GM21786 (cell line): ENCODE measurements around the gene MTCH1.

Source experiments
- ATAC-seq: cut with Tn5 transposase; IDR thresholded peaks from one replicate; pipeline ENCODE4 v1.9.1; 2021; ENCODE audit not compliant: unreplicated experiment

Gene MTCH1

DNA sequence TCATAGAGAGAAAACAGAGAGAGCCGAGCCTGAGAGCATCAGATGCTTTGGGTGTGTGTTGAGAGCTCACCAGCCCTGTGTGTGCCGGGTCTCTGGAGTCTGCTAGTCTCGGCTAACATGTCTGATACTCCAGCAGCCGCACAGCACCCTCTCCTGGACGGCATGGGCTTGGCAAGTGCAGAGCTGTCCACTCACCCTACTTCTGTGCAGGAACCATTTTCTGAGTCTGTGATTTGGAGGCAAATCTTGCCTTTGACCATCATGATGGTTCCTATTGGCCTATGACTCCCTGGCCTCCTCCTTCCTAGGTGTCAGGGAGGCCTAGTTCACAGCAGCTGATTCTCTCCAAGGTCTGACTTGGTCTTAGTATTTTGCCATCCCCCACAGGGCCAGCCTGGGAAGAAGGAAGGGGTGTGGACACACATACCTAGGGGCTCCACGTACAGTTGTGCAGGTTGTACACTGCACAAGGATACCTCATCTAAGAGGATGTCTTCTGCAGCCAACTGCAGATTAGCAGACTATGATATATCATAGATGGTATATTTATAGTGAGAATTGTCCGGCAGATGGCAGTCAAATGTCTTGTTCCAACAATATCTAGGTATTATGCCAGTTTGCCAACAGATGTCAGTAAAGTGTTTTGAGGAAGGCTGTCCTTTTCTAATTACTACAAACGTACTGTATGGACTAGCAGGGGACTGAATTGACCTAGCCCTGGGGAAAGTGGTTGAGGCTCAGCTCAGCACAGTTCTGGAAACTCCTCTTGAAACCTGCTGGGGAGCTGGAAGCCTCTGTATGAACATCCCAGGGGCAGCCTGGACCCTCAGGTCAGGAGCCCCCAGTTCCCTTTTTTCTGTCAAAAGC, 32.4 kb upstream of the MTCH1 start:
- peak; percentile 87 for ATAC-seq

DNA sequence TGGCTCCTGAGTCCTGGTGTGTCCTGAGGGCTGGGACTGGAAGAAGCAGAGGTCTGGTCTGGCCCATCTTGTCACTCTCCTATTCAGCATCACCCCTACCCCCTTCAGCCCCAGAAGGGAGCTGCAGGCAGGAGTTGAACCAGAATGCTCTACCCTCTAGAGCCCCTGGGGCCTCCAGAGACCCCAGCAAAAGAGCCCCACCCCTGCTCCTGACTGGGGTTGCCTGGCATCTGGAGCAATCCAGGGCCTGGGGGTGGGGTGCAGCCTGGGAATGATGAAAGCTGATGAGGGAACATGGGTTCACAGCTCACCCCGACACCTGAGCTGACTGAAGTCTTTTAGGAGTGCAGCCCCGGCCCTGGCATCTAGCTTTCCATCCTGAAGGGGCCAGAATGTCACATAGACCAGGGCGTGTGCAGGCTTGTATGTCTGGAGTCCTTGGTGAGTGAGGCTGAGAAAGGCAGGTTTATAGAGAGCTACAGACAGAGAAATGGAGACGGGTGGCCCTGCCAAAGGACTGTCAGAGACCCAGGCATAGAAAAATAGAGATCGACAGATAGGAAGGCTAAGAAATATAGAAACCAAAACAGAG, 31.7 kb upstream of the MTCH1 start:
- ATAC-seq: no peak

DNA sequence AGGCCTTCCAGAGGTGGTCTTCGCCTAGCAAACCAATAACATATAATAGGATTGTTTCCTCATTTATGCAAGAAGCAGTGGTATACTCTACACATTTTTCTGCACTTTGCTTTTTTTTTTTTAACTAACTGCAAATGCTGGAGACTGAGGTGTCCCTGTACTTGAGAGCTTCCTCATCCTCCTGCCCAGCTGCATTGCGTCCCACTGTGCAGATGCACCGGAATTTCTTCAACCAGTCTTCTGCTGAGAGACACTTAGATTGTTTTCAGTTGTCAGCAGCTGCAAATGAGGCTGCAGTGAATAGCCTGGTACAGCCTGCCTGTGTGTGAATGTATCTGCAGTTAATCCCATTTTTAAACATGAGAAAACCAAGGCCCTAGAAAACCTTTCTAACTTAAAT, 31.0 kb upstream of the MTCH1 start:
- no peak for ATAC-seq

DNA sequence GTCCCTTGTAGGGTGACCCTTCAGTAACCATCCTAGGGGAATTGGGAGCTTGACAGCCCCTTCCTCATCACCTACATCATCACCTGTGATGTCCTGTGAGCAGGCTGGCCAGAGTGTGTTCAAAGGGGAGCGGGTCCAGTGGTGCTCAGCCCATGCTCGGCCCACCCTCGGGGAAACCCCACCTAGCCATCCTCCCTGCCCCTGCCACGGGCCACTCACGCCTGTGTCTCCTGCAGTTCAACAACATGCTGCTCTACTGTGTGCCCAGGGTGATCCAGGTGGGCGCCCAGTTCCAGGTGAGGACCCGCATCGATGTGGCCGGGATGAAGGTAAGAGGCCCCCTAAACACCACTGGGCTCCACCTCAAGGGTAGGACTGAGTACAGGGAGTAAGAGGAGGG, 29.5 kb upstream of the MTCH1 start:
- no peak for ATAC-seq

GRCh38 chr6:37014667-37015066, 28.7 kb upstream of the MTCH1 start:
- no peak for ATAC-seq

- ATAC-seq: no peak
These were observed 27.8 kb upstream of the MTCH1 start for GRCh38 chr6:37013516-37014491.

- ATAC-seq: no peak
These were observed 25.8 kb upstream of the MTCH1 start for GRCh38 chr6:37011656-37012378.

DNA sequence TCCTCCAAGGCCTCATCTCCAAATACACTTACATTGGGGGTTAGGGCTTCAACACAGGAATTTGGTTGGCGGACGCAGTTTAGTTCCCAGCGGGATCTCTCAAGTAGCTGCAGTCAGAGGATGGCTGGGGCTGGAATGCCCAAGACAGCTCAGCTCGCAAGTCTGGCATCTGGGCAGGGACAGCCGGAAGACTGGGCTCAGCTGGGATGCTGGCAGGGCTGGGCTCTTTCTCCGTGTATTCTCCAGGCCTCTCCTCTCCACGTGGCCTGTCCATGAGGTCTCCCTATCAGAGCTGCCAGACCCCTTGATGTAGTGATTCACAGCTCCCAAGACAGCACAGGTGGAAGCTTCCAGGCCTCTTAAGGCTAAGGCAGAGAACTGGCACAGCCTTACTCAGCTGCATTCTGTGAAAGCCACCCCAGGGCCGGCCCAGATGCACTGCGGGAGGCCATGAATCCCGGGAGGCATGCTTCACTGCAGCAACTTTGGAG, 24.5 kb upstream of the MTCH1 start:
- no peak for ATAC-seq

DNA sequence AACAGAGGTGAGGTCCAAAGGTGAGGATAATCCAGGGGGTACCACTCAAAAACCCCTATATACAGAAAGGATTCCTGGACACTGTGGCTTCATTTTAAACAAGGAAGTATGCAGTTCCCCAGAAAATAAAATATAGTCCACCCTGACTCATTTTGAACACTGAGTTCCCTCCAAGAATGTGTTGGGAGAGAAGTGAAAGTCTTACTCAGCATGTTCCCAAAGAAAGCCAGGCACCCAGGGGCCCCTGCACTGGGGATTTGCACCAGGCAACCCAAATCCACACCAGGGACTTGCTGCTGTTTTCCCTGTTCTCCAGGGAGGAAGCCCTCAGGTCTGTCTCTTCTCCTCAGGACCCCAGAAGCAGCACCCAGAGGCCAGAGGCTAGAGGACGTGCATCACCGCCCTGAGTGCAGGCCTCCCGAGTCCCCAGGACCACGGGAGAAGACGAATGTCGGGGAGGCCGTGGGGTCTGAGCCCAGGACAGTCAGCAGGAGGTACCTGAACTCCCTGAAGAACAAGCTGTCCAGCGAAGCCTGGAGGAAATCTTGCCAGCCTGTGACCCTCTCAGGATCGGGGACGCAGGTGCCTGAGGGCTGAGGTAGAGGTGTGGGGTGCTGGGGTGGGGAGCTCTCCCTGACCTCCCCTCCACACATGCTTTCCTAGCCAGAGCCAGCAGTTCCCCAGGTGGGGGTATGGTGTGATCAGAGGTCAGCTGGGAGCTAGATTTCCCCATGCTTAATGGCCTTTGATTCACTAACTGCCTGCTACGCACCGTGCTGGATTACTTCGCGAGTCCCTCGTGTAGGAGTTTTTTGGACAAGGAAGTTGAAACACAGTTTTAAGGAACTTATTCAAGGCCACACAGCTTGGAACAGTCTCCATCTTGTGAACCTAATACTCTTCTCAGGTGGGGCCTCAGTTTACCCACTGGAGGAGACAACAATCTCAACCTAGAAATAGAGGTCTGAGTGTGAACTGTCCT, 22.8 kb upstream of the MTCH1 start:
- no peak for ATAC-seq

DNA sequence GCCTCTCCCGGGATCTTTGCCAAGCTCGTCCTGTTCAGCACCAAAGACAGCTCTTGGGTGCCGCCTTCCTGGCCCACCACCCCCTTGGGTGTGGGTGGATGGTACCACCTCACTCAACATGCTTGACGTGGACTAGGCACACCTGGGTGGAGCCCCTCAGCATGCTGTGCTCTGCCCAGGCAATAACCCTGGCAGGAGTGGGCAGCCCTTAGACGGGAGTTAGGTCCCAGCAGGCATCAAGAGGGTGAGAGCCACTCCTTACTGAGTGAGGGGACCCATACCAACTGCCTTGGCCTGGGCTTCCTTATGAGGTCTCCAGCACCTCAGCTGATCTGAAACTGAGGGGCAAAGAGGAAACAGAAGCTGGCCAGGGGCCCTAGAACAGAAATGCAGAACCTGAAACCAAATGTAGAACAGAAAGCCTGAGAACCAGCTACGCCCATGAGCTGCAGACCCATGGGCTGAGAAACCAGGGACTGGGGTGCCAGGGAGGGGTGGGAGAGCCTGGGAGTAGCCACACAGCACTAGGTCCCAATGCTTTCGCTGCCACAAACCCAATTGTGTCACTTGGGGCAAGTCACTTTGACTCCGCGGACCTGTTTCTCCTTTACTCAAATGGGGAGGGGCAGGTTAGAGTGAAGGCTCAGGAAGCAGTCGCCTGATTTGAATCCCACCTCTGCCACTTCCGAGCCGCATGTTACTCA, 21.5 kb upstream of the MTCH1 start:
- peak; percentile 43 for ATAC-seq

GRCh38 chr6:37006793-37007339, 20.9 kb upstream of the MTCH1 start:
- no peak for ATAC-seq

GRCh38 chr6:37005827-37006567, 20.0 kb upstream of the MTCH1 start:
- ATAC-seq: no peak

DNA sequence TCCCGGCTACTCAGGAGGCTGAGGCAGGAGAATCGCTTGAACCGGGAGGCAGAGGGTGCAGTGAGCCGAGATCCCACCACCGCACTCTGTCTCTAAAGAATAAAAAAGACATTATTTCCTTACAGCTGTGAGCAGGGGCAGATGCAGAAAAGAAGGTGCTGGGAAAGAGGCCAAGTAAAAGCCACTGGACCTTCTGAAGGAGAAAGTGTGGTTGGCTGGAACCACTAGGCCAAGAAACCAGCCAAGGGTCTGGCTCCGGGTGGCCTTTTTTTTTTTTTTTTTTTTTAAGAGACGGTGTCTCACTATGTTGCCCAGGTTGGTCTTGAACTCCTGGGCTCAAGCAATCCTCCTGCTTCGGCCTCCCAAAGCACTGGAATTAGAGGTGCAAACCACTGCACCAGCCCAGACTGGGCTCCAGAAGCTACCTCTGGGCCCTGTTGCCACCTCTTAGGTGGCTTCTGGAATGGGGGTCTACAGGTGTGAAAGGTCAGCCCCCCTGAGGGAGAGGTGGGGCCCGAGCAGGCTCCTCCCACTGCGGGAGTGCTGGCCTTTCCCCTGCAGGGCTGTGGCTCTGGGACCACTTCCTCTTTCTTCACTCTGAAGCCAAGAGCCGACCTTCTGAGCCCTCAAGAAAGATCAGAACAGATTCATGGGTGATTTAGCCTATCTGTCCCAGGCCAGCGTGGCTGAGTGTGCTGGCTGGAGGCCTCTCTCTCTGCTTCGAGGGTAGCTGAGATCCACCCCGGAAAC, 19.2 kb upstream of the MTCH1 start, which contains the start of gene FGD2:
FGD2 (plus strand) TSS at position 595 of the 750 bp plus-strand sequence. CDS start 163 bp downstream, outside the sequence.
- ATAC-seq: peak; percentile 57

- no peak for ATAC-seq
These were observed 18.3 kb upstream of the MTCH1 start for GRCh38 chr6:37004044-37004980.

DNA sequence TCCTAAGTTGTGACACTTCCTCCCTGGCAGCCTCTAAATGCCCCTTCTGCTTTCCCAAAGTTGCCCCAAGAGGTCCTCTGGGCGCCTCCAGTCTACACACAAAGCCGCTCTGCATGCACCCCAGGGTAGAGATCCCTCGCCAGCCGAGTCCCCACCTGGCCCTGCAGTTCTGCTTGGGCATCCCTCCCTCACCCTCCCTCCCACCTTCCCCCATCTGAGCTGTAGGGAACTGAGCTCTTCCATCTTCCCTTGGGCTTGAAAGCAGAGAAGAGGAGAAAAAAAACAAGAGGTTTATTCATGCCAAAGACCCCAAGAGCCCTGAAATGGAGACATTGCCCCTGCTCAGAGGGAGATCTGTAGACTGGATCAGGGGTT, 13.7 kb upstream of the MTCH1 start:
- no peak for ATAC-seq
